Dermis blood vessel endothelial cell (primary cell): Measurements from ENCODE around the gene FOXI1. TPM values are rescaled to one million over a fixed set of nuclear protein-coding genes. Genes with fewer than 3 reads are reported as not detected.
A peak's percentile ranks its signal among the peaks of the same experiment; 100 is the strongest.
"Not testable (repeated sequence)": the region's sequence is repeated elsewhere in the genome, so short reads cannot be mapped to it uniquely, and the experiment has no call there.

Source experiments
- DNase-seq: peaks from one replicate; pipeline ENCODE4 v3.0.0; 2010
- total RNA-seq: library from RNA; depleted of rRNA; stranded (reverse); fragments of >200 nt; gene quantifications from 2 replicates; pipeline ENCODE4 v1.2.3, GENCODE V29; 2014

Gene FOXI1
- total RNA-seq, 1 donor from 2014 or later: not detected

- DNase-seq: not testable (repeated sequence)
Measured at GRCh38 chr5:170094329-170094728, 11.4 kb upstream of the FOXI1 start.

DNA sequence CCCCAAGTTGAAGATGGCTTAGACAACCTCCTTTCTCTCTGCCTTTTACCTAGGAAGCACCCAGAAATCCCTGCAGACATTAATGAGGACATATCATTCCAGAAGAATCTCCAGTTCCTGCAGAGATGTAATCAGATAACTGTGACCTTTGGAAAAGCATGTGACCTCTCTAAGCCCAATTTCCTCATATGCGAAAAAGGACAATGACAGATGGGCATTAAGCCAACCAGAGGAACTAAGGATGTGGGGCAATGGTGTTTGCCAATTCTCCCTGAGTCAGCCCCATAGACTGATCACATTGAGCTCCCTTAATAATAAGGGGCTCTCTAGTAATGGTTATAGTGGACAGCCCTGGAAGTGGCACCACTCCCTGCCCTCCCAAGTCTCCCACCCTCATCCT, 10.1 kb upstream of the FOXI1 start:
- peak; percentile 51 for DNase-seq

- peak; percentile 61 for DNase-seq
Measured at GRCh38 chr5:170097934-170098333, 7.8 kb upstream of the FOXI1 start.

DNA sequence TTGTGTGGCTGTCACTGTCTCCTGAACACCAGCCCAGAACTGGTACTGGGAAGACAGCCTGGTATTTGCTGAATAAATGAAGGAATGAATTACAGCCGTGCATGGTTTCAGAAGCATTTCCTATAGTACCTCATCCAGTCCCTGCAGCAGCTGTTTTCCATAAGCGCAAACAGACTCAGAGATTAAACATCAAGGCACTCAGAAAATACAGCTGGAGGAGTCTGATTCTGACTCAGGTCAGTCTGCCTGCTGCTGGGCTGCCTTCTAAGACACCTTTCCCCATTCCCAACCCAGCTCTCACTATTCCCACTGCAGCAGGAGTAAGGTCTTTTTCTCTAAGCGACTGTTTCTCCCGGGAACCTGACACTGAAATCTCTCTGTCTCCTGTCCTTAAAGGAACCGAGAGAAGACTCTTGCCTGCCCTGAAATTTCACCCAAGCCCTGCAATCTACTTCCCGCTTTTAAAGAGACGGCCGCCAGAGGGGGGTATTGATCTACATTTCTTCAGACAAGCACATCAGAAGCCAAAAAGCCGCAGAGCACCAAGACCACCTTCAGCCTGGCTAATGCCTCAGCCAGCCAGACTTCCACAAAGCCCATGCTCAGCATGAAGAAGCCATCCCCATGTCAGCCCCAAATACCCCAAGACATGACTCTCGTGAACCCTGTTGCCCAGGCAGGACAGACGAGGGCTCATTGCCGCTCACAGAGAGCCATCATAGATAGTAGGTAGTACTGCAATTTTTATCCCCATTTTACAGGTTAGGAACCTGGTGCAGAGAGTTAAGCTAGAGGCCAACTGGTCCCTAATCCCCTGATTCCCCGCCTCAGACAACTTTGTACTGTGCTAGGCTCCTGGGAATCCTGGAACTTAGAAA, 5.4 kb upstream of the FOXI1 start:
- DNase-seq: peak; percentile 91

- DNase-seq: no peak
Measured at GRCh38 chr5:170103447-170103846, 2.2 kb upstream of the FOXI1 start.

- DNase-seq: no peak
Measured at GRCh38 chr5:170104299-170104698, 1.4 kb upstream of the FOXI1 start.

- no peak for DNase-seq
Measured at GRCh38 chr5:170104710-170105109, 987 bp upstream of the FOXI1 start.

DNA sequence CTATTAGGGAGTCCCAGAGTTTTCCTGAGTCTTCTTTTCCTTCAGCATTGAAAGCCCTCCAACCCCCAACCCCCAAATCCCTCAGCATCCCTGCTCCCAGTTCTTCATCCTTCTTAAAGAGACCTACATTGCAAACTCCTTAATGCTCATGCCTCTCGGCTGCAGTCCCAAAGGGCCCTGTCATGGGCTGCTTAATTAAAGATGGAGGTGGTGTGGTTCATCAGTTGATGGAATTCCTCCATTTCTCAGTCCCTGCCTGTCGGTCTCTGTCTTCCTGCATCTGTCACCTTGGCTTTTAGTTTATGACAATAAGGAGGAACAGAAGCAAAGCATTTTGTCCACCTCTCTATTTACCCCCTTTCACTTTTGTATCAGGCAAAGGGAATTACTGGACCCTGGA, 2.0 kb downstream of the FOXI1 start:
- no peak for DNase-seq

GRCh38 chr5:170108266-170108785, 2.6 kb downstream of the FOXI1 start:
- DNase-seq: no peak

DNA sequence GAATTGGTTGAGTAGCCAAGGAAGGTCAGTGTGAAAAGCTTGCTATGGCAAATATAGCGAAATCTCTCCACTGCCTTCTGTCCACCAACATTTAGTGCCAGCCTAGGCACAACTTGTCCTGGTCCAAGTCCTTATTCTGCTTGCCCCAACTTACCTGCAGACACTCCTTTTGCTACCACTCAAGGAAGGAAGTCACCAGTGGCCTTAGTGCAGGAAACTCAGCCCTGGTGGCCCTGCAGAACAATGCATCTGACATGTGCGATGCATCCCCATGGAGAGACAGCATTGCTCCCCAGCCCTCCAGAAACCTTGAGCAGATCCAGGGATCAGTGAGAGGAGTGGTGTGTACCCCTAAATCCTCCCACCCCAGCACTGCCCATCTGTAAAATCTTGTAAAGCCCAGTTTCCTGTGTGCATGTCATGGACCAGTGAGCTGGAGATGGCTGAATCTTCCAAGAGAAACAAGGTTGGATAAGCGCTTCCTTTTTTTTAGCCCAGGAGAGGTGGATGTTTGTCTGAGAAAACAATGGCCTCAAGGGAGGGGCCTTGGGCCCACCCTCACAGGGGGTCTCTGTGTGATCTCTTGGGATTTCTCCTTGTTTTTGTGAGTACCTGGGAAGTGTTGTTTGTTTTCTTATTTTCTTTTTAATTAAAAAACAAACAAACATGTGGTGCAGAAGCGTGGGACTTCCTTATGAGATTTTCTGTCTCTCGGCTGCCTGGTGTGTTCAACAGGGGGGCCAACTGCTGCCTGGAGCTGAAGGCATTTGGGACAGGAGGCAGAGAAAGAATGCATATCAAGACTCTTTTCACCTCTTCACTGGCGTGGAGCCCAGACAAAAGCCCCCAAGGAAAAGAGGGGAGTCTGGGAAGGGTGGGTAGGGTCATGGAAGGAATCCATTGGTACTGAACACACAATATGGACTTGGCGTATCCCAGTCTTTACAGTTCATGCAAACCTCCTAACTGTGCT, 3.6 kb downstream of the FOXI1 start:
- DNase-seq: no peak

GRCh38 chr5:170110403-170111087, 4.8 kb downstream of the FOXI1 start:
- no peak for DNase-seq

DNA sequence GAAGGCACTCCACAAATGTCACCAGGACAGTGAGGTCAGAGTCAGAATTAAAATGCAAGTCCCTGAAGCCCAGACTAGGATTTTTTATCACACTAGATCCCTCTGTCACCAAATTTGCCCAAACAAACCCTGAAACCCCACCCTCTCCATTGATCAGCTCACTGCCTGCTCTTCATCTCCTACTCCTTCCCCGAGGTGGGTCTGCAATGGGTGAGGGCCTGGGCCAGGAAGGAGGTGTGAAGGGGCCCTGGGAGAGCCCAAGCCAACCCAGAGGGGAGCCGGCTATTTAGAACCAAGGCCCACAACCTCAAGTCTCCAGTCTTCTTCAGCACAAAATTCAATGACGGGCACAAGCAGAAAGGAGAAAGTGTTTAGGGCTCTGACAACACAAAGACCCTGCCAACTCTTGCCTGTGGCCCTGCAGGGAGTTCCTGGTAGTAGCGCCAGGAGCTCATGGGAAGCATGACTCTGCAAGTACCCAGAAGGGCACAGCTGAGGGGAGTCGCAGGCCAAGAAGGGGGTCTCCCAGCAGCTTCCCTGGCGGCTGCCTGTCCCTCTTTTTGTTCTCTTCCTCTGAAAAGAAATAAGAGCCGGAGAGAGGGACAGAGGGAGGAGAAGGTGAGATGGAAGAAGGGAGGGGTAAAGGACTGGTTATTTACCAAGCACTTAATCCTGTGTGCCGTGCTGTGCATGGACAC, 5.5 kb downstream of the FOXI1 start:
- DNase-seq: no peak

DNA sequence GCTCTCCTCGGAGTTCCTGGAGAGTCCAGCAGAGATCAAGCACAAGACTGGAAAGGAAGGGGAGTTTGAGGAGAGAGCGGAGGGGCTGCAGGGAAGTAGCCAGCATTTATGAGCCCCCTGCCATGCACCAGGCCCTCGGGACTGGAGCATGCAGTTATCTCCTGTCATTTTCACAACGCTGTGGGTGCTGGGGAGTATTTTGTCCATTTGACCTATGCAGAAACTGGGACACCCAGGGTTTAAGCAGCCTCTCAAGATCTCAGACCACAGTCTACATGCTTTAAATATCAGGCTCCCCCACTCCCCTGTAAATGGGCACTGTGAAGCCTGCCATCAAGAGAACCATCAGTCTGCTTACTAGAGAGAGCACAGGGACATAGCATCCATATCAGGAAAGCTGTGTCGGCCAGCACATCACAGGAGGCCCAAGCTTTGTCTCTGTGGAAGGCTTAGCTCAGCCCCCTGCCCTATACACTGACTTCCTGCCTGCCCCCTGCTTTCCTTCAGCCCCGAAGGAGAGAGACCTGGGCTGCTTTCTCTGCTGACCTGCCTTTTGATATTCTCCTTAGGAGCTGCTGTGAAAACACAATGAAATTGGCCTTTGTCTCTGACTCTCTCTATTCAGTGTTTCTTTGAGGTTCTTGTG, 7.3 kb downstream of the FOXI1 start:
- no peak for DNase-seq

DNA sequence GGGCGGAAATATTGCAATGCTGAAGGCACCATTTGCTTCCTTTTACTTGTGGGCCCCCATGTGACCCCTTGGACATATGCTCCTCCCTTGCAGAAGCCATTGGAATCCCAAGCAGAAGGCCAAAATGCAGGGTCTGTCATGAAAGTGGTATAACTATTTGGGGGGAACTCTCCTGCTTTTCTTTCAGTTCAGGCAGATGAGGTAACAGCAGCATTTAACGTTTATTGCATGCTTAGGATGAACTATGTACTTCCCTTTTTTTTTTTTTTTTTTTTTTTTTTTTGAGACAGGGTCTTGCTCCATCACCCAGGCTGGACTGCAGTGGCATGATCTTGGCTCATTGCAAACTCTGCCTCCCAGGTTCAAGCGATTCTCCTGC, 7.8 kb downstream of the FOXI1 start:
- DNase-seq: no peak

- DNase-seq: no peak
Measured at GRCh38 chr5:170114271-170114670, 8.6 kb downstream of the FOXI1 start.

GRCh38 chr5:170115925-170116324, 10.2 kb downstream of the FOXI1 start:
- DNase-seq: no peak

DNA sequence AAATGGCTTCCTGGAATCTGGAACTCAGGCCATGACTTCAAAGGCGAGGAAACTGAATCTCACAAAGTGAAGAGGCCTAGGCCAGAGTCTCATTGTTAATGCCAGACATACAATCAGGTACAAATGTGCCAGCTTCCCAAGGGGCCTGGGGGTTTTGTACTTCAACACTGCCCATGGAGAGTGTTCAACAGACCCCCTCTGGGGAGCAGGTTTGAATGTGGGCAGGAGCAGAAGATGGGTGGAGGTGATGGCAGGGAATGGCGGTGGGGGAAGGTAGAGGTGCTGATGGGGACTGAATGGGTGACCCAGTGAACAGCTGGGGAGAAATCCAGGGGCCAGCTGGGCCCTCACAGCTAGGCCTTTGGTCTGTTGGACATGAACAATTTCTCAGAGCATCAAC, 12.0 kb downstream of the FOXI1 start:
- no peak for DNase-seq

- no peak for DNase-seq
Measured at GRCh38 chr5:170120576-170120975, 14.9 kb downstream of the FOXI1 start.

- no peak for DNase-seq
Measured at GRCh38 chr5:170121321-170121720, 15.6 kb downstream of the FOXI1 start.

GRCh38 chr5:170126061-170126460, 20.4 kb downstream of the FOXI1 start:
- DNase-seq: no peak

GRCh38 chr5:170126626-170127025, 20.9 kb downstream of the FOXI1 start:
- no peak for DNase-seq

GRCh38 chr5:170131235-170131634, 25.5 kb downstream of the FOXI1 start:
- no peak for DNase-seq
